AG04450 (cell line): ENCODE data around the gene LNX2. TPM values are rescaled to one million over a fixed set of nuclear protein-coding genes. Genes with fewer than 3 reads are reported as not detected.

Experiments
- CTCF ChIA-PET: fragments of 300-600, 350-600 bp; formaldehyde crosslinking; extraction: SDS; loops from one replicate; lab custom pipeline; 2022; ENCODE audit warnings: antibody characterized with exemption, inconsistent platforms; lab: Charles Lee
- POLR2A ChIA-PET: fragments of 350-600 bp; formaldehyde crosslinking; extraction: SDS; loops from one replicate; lab custom pipeline; 2021; ENCODE audit warnings: antibody characterized with exemption, inconsistent platforms; lab: Yijun Ruan, JAX
- DNase-seq: peaks from one replicate; pipeline ENCODE4 v3.0.0-alpha.2; 2011; ENCODE audit warnings: low read depth, low spot score
- H3K27ac ChIP-seq: one replicate; pipeline ENCODE4 v1.5.1; 2012; ENCODE audit warnings: low read depth, low read length, control low read depth
- H3K27me3 ChIP-seq: one replicate; pipeline ENCODE4 v1.6.0; 2012; ENCODE audit warnings: low read length; ENCODE audit not compliant: control insufficient read depth, insufficient read depth
- H3K4me3 ChIP-seq: 2 replicates; pipeline ENCODE4 v1.5.1; 2011; ENCODE audit warnings: mild to moderate bottlenecking, low read depth, low read length, control low read depth
- H3K9me3 ChIP-seq: 2 replicates; pipeline ENCODE4 v1.5.1; 2012; ENCODE audit warnings: low read length; ENCODE audit not compliant: control insufficient read depth, insufficient read depth
- polyA plus RNA-seq: library from polyadenylated mRNA; depleted of rRNA; stranded (reverse); fragments of >200 nt; gene quantifications from 2 replicates; pipeline ENCODE4 v1.2.3, GENCODE V29; 2011
- TF ChIP-seq, protein P1 (sequence below): IDR thresholded peaks from 2 replicates; pipeline ENCODE4 v1.5.1; 2011; ENCODE audit warnings: low read depth, low read length, control low read depth, inconsistent platforms

The LNX2 gene
- polyA plus RNA-seq, 1 experiment: 6.9 TPM

DNA sequence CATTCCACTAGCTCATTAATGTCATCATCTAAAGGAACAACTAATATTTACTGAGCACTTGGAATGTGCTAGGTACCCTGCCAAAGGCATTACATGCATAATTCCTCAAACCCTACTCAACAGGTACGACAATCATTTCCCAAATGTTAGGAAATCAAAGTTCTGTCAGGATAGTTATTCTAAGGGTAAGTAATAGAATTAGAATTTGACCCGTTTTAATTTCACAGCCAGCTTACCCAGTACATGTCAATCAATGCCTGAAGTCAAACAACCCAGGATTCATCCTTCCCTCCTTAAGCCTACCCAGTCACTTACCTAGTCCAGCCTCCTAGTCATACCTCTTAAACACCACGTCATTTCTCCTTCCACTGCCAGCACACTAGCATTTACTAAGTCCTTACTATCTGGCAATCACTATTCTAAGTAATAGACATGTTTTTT, 2.4 kb downstream of the LNX2 start:
- POLR2A ChIA-PET: no interaction called here

DNA sequence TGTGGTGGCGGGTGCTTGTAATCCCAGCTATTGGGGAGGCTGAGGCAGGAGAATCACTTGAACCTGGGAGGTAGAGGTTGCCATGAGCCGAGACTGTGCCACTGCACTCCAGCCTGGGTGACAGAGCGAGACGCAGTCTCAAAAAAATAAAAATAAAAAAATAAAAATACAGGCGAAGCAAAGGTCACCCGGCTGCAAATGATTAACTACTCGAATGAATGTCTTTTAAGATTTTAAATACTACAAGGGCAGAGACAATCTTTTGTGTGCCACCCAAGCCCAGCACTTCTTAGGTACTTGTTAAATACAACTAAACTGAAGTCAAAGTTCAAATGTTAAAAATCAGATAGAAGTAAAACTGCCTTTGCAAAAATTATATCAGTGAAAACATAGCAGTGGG, 6.7 kb downstream of the LNX2 start:
- CTCF ChIA-PET: no interaction called here
- H3K27ac ChIP-seq: no peak overlapping the region
- POLR2A ChIA-PET: no interaction called here
- DNase-seq: no peak
- TF ChIP-seq, protein P1, sequence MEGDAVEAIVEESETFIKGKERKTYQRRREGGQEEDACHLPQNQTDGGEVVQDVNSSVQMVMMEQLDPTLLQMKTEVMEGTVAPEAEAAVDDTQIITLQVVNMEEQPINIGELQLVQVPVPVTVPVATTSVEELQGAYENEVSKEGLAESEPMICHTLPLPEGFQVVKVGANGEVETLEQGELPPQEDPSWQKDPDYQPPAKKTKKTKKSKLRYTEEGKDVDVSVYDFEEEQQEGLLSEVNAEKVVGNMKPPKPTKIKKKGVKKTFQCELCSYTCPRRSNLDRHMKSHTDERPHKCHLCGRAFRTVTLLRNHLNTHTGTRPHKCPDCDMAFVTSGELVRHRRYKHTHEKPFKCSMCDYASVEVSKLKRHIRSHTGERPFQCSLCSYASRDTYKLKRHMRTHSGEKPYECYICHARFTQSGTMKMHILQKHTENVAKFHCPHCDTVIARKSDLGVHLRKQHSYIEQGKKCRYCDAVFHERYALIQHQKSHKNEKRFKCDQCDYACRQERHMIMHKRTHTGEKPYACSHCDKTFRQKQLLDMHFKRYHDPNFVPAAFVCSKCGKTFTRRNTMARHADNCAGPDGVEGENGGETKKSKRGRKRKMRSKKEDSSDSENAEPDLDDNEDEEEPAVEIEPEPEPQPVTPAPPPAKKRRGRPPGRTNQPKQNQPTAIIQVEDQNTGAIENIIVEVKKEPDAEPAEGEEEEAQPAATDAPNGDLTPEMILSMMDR: no peak
- no peak overlapping the region for H3K4me3 ChIP-seq
- H3K9me3 ChIP-seq: peaks cover 4% of the 10 kb centered on the region; the same call in 1 of the 2 replicates
- H3K27me3 ChIP-seq: no peaks in the 10 kb centered on the region

More for the DNA sequence above, 2.4 kb downstream of the LNX2 start:
- TF ChIP-seq, protein P1: no peak
- Histone ChIP-seq H3K9me3 (peaks cover 4% of the 10 kb centered on the region), H3K27me3 (no peaks in the 10 kb centered on the region), H3K4me3 (no peak overlapping the region), H3K27ac (no peak overlapping the region)
- DNase-seq: no peak
- CTCF ChIA-PET: no interaction called here

- TF ChIP-seq, protein P1: no peak
- Histone ChIP-seq H3K4me3 (no peak overlapping the region), H3K27me3 (no peaks in the 10 kb centered on the region), H3K27ac (no peak overlapping the region), H3K9me3 (no peaks in the 10 kb centered on the region)
- DNase-seq: peak; percentile 41
- ChIA-PET POLR2A (interaction anchor here (1.2 kb wide), 1 partner anchor 12 kb away, joined by 4 read pairs; no protein-coding TSS in a partner anchor), CTCF (interaction anchor here (0.8 to 1.5 kb wide), 4 partner anchors 9 to 232 kb away, joined by 3 to 4 read pairs (median 3); no protein-coding TSS in a partner anchor)
Observed at GRCh38 chr13:27607125-27607524, 13.2 kb downstream of the LNX2 start.

DNA sequence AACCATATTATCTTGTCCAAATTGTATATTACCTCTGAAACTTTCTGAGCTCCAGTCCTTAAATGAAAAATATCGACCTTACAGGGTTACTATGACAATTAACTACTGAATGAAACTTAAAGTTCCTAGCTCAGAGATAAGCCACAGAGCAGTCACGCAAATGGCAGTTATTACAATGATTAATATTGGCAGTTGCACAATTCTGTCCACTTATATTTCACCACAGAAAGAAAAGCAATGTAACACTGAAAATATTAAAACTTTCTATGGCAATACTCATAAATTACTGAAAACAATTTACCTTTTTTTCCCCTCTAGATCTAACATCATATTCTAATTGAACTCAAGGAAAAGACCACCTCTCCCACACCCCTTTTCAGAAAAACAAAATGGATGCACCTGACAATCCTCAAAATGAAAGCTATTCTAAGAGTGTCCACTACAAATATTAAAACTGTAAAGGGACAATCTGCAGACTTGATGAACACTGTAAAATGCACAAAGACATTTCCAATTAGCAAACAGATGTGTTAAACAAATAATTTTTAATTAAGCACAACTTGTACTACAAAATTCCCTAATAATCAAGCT, 14.6 kb downstream of the LNX2 start:
- ChIA-PET CTCF (interaction anchor here (0.6 to 1.8 kb wide), 4 partner anchors 13 to 1019 kb away, joined by 3 to 6 read pairs (median 3); no protein-coding TSS in a partner anchor), POLR2A (interaction anchor here (0.6 kb wide), 1 partner anchor 145 kb away, joined by 3 read pairs; no protein-coding TSS in a partner anchor)
- Histone ChIP-seq H3K4me3 (no peak overlapping the region), H3K9me3 (no peaks in the 10 kb centered on the region), H3K27me3 (no peaks in the 10 kb centered on the region), H3K27ac (no peak overlapping the region)
- TF ChIP-seq, protein P1: no peak
- DNase-seq: no peak

DNA sequence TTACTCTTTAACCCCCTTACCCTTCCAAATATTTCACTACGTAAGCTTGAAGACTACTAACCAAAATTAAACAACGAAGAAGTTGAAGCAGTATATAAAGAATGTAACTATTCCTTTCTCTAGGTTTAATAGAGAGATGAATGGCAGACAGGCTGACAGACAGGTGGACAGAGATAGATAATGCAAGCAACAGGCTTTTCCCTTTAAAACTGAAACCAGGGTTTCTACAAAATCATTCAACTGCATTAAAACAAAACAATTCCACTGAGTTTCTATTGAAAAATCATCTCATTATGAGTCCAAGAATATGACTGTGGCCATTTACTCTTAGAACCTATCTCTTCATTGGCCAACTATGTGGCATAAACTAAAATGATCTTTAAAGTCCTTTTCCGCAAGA, 15.2 kb downstream of the LNX2 start:
- no peak overlapping the region for H3K4me3 ChIP-seq
- POLR2A ChIA-PET: interaction anchor here (0.6 kb wide), 1 partner anchor 145 kb away, joined by 3 read pairs; no protein-coding TSS in a partner anchor
- H3K27ac ChIP-seq: no peak overlapping the region
- no peaks in the 10 kb centered on the region for H3K9me3 ChIP-seq
- no peak for DNase-seq
- TF ChIP-seq, protein P1: no peak
- CTCF ChIA-PET: interaction anchor here (1.8 kb wide), 1 partner anchor 221 kb away, joined by 6 read pairs; no protein-coding TSS in a partner anchor
- no peaks in the 10 kb centered on the region for H3K27me3 ChIP-seq
